HepG2 (cell line): ENCODE measurements around the gene NR3C2. TPM values are rescaled to one million over a fixed set of nuclear protein-coding genes. Genes with fewer than 3 reads are reported as not detected.

ENCODE experiments used
- ATAC-seq: fragments of 200-7000 bp; cut with Tn5 transposase; 3 replicates; pipeline ENCODE4 v1.9.1; 2020; ENCODE audit warnings: mild to moderate bottlenecking, moderate library complexity
- BruUV-seq: library from RNA; stranded (reverse); fragments of 400-500 nt; replicated peaks from 2 replicates; lab custom pipeline; 2021; lab: Mats Ljungman, UMichigan
- CTCF ChIA-PET: fragments of 300-600 bp; formaldehyde crosslinking; extraction: SDS; loops from one replicate; lab custom pipeline; 2021; ENCODE audit warnings: low total read pairs, inconsistent platforms, low intra/inter-chr PET ratio; lab: Yijun Ruan, JAX
- POLR2A ChIA-PET: fragments of 350-600 bp; sonication (Branson Sonifier 250); formaldehyde crosslinking; loops from one replicate; lab custom pipeline; 2020; ENCODE audit warnings: antibody characterized with exemption, inconsistent platforms; lab: Yijun Ruan, JAX
- DNase-seq: peaks from one replicate; pipeline ENCODE4 v3.0.0-alpha.2; 2015; ENCODE audit warnings: low spot score
- FAIRE-seq: peaks from 3 replicates; lab custom pipeline; 2011; peaks lifted over from hg19 to GRCh38; lab: Jason Lieb, UNC
- H2AFZ ChIP-seq: one replicate; pipeline ENCODE4 v1.6.1; 2011; ENCODE audit warnings: low read length, inconsistent platforms
- H3K27ac ChIP-seq: fragments of 300-600 bp; 3 replicates; pipeline ENCODE4 v1.8.0; 2011; ENCODE audit warnings: mixed run types, mild to moderate bottlenecking, mixed read lengths, low read length, inconsistent platforms; ENCODE audit not compliant: insufficient read depth; ENCODE audit errors: extremely low read length
- H3K27me3 ChIP-seq, 2 experiments: fragments of 200-600 bp in 1 of 2; 2 replicates in 1 of 2; 3 replicates in 1 of 2; pipeline versions ENCODE4 v1.6.0 to v1.8.0; 2011; ENCODE audit warnings: low read length in 2 of 2, mild to moderate bottlenecking in 2 of 2, moderate library complexity in 2 of 2, inconsistent platforms in 1 of 2; ENCODE audit not compliant: insufficient read depth in 2 of 2, control insufficient read depth in 1 of 2
- H3K36me3 ChIP-seq, 2 experiments: fragments of 200-600 bp in 1 of 2; replicated peaks in 1 of 2; 2 replicates in 1 of 2; 3 replicates in 1 of 2; pipeline versions ENCODE4 v1.5.1 to v1.8.0; 2011; ENCODE audit warnings: low read length in 2 of 2, inconsistent platforms in 1 of 2; ENCODE audit not compliant: insufficient read depth in 2 of 2, control insufficient read depth in 1 of 2
- H3K4me1 ChIP-seq: 2 replicates; pipeline ENCODE4 v1.5.1; 2012; ENCODE audit warnings: low read length, inconsistent platforms; ENCODE audit not compliant: insufficient read depth
- H3K4me2 ChIP-seq: 2 replicates; pipeline ENCODE4 v1.6.0; 2011; ENCODE audit warnings: low read depth, low read length, inconsistent platforms
- H3K4me3 ChIP-seq, 3 experiments: fragments of 200-600 bp in 1 of 3; sonication (generic), shearing (Covaris generic) in 1 of 3; replicated peaks in 1 of 3; 2 replicates each; pipeline ENCODE4 v1.5.1; 2011 to 2016; ENCODE audit warnings: low read length in 3 of 3, inconsistent platforms in 2 of 3, low read depth in 2 of 3, mild to moderate bottlenecking in 2 of 3, control low read depth in 1 of 3, mixed read lengths in 1 of 3; ENCODE audit not compliant: insufficient read depth in 1 of 3
- H3K79me2 ChIP-seq: one replicate; pipeline ENCODE4 v1.6.1; 2011; ENCODE audit warnings: low read length, inconsistent platforms; ENCODE audit not compliant: insufficient read depth
- H3K9ac ChIP-seq: 2 replicates; pipeline ENCODE4 v1.6.0; 2011; ENCODE audit warnings: mild to moderate bottlenecking, low read depth, low read length, inconsistent platforms; ENCODE audit not compliant: insufficient read depth
- H3K9me3 ChIP-seq: 2 replicates; pipeline ENCODE4 v1.5.1; 2012; ENCODE audit warnings: mild to moderate bottlenecking, low read length
- H4K20me1 ChIP-seq: 2 replicates; pipeline ENCODE4 v1.6.0; 2011; ENCODE audit warnings: inconsistent platforms, mild to moderate bottlenecking, low read length, moderate library complexity; ENCODE audit not compliant: insufficient read depth
- ATF3 ChIP-seq: sonication (generic); formaldehyde crosslinking; IDR thresholded peaks from 2 replicates; pipeline ENCODE4 v1.4.0; 2020; ENCODE audit warnings: missing genetic modification reagents
- CAMTA2 ChIP-seq: sonication (generic); formaldehyde crosslinking; IDR thresholded peaks from 2 replicates; pipeline ENCODE4 v1.4.0; 2020; ENCODE audit warnings: mild to moderate bottlenecking, missing genetic modification reagents, borderline replicate concordance
- FOSL2 ChIP-seq: sonication (generic); formaldehyde crosslinking; IDR thresholded peaks from 2 replicates; pipeline ENCODE4 v1.4.0; 2020; ENCODE audit warnings: missing genetic modification reagents
- FOXA1 ChIP-seq, 2 experiments: fragments of 450-650 bp in 1 of 2; sonication (generic) in 1 of 2; formaldehyde crosslinking in 1 of 2; IDR thresholded peaks; 2 replicates each; pipeline versions ENCODE4 v1.4.0 to v1.6.1; 2016 to 2020; ENCODE audit warnings: missing genetic modification reagents in 1 of 2
- HNF1B ChIP-seq: sonication (generic); formaldehyde crosslinking; IDR thresholded peaks from 2 replicates; pipeline ENCODE4 v1.5.1; 2020; ENCODE audit warnings: mild to moderate bottlenecking, moderate library complexity, missing genetic modification reagents
- HNF4A ChIP-seq: sonication (generic); formaldehyde crosslinking; IDR thresholded peaks from 2 replicates; pipeline ENCODE4 v1.4.0; 2020; ENCODE audit warnings: missing genetic modification reagents
- PHF20 ChIP-seq: sonication (generic); formaldehyde crosslinking; IDR thresholded peaks from 2 replicates; pipeline ENCODE4 v1.5.0; 2020; ENCODE audit warnings: mild to moderate bottlenecking, missing genetic modification reagents
- PITX1 ChIP-seq: sonication (generic); formaldehyde crosslinking; IDR thresholded peaks from 2 replicates; pipeline ENCODE4 v1.5.1; 2020; ENCODE audit warnings: mild to moderate bottlenecking, missing genetic modification reagents
- SMAD3 ChIP-seq: sonication (generic); formaldehyde crosslinking; IDR thresholded peaks from 2 replicates; pipeline ENCODE4 v1.4.0; 2020; ENCODE audit warnings: missing genetic modification reagents
- THAP8 ChIP-seq: sonication (generic); formaldehyde crosslinking; IDR thresholded peaks from 2 replicates; pipeline ENCODE4 v1.5.1; 2020; ENCODE audit warnings: missing genetic modification reagents, mild to moderate bottlenecking, borderline replicate concordance
- ZNF556 ChIP-seq: sonication (generic); formaldehyde crosslinking; IDR thresholded peaks from 2 replicates; pipeline ENCODE4 v1.4.0; 2020; ENCODE audit warnings: mild to moderate bottlenecking, missing genetic modification reagents, borderline replicate concordance
- ZNF558 ChIP-seq: sonication (generic); formaldehyde crosslinking; IDR thresholded peaks from 2 replicates; pipeline ENCODE4 v1.9.0; 2022; ENCODE audit warnings: mild to moderate bottlenecking, missing genetic modification reagents, borderline replicate concordance
- ZNF574 ChIP-seq: sonication (generic); formaldehyde crosslinking; IDR thresholded peaks from 2 replicates; pipeline ENCODE4 v1.4.0; 2020; ENCODE audit warnings: missing genetic modification reagents
- ZNF780A ChIP-seq: sonication (generic); formaldehyde crosslinking; IDR thresholded peaks from 2 replicates; pipeline ENCODE4 v1.8.0; 2022; ENCODE audit warnings: mild to moderate bottlenecking, missing genetic modification reagents, moderate library complexity
- WGBS: methylation state at CpG from one replicate; pipeline ENCODE4 v1.1.6; 2017; ENCODE audit warnings: low lambda C conversion rate; 5-methylcytosine and 5-hydroxymethylcytosine counted together
- in situ Hi-C: cut with HindIII; loops from 2 replicates; pipeline ENCODE4 v1.10.0; 2017; ENCODE audit warnings: low pct_unique_long_range_greater_than_20kb; ENCODE audit not compliant: extremely low pct_ligation_motif_present
- intact Hi-C: fragments of 100-400 bp; cut with micrococcal nuclease; formaldehyde crosslinking; loops from one replicate; pipeline ENCODE4 v1.10.0; 2022; ENCODE audit not compliant: unreplicated experiment
- polyA plus RNA-seq, 8 experiments: library from polyadenylated mRNA; depleted of rRNA in 3 of 8; stranded (reverse) in 7 of 8; unstranded in 1 of 8; fragments of >200 nt; fragmentation: Illumina TruSeq in 4 of 8; extraction: Trizol in 4 of 8; gene quantifications; 2 replicates each; pipeline versions ENCODE4 v1.2.1 to v1.2.3, GENCODE V29; 2011 to 2016; ENCODE audit warnings: low read depth in 4 of 8, missing spikeins in 1 of 8, mixed read lengths in 1 of 8; ENCODE audit not compliant: insufficient read depth in 1 of 8
- total RNA-seq, 5 experiments: library from RNA; depleted of rRNA; stranded (reverse); fragments of >200 nt; fragmentation: Illumina TruSeq; extraction: Trizol; gene quantifications; 2 replicates each; pipeline ENCODE4 v1.2.3, GENCODE V29; 2016; ENCODE audit warnings: low read depth in 1 of 5

NR3C2 gene
- total and polyA plus RNA-seq, 2 of the 13 experiments (the other 11 are each of a cell fraction or from before 2014, with no cell fraction given) = 0.26 to 0.46 TPM

- Histone ChIP-seq H3K27me3 (no peaks in the 10 kb centered on the region), H3K79me2 (no peaks in the 10 kb centered on the region), H4K20me1 (no peaks in the 10 kb centered on the region), H2AFZ (no peak overlapping the region), H3K4me1 (0 out of 2 replicates have a peak, but pooled peaks cover 4% of the 10 kb centered on the region), H3K4me3 (no peak overlapping the region), H3K9ac (no peak overlapping the region), H3K27ac (no peak overlapping the region), H3K4me2 (no peak overlapping the region), H3K36me3 (no peaks in the 10 kb centered on the region), H3K9me3 (no peaks in the 10 kb centered on the region)
- BruUV-seq = no TSS peak
- ATAC-seq (peak; percentile 44; the same call in 1 of the 3 replicates), DNase-seq (no peak), FAIRE-seq (no peak)
- intact Hi-C loops (no loop called here), in situ Hi-C loops (no loop called here)
- ChIA-PET POLR2A (no interaction called here), CTCF (no interaction called here)
- TF ChIP-seq PITX1 (CRISPR knock-in tag) (no peak), CAMTA2 (CRISPR knock-in tag) (no peak), SMAD3 (no peak), HNF4A (CRISPR knock-in tag) (peak; percentile 11; the same call in 1 of the 2 replicates), HNF1B (CRISPR knock-in tag) (no peak), PHF20 (CRISPR knock-in tag) (no peak), FOSL2 (no peak)
- WGBS = under 1% methylated on average over 4 of the region's 4 CpGs
These were observed 188.4 kb downstream of the NR3C2 start for GRCh38 chr4:148253768-148254167.

GRCh38 chr4:148248824-148249223, 193.4 kb downstream of the NR3C2 start:
- H2AFZ ChIP-seq = no peak overlapping the region
- no peaks in the 10 kb centered on the region for H3K79me2 ChIP-seq
- H3K4me2 ChIP-seq = no peak overlapping the region
- intact Hi-C loops = no loop called here
- no peak overlapping the region for H3K4me3 ChIP-seq
- ATAC-seq = no peak
- 0 out of 2 replicates have a peak, but pooled peaks cover under 1% of the 10 kb centered on the region for H3K4me1 ChIP-seq
- no peak overlapping the region for H3K9ac ChIP-seq
- ChIA-PET CTCF (no interaction called here), POLR2A (no interaction called here)
- H3K36me3 ChIP-seq = no peaks in the 10 kb centered on the region
- H4K20me1 ChIP-seq = no peaks in the 10 kb centered on the region
- FAIRE-seq = no peak
- in situ Hi-C loops = no loop called here
- H3K27me3 ChIP-seq = no peaks in the 10 kb centered on the region
- no peak overlapping the region for H3K27ac ChIP-seq
- BruUV-seq = no TSS peak
- 4% methylated on average over 4 of the region's 4 CpGs for WGBS
- DNase-seq = no peak
- H3K9me3 ChIP-seq = no peaks in the 10 kb centered on the region
- TF ChIP-seq ZNF574 (CRISPR knock-in tag) = no peak
- TF ChIP-seq ZNF780A (CRISPR knock-in tag) = no peak
- TF ChIP-seq ZNF556 = no peak
- no peak for TF ChIP-seq FOXA1 (IDR thresholded peaks at IDR 0.05)
- no peak for TF ChIP-seq FOXA1 (CRISPR knock-in tag; IDR thresholded peaks at IDR 0.05)
- TF ChIP-seq ZNF558 (CRISPR knock-in tag) = no peak
- no peak for TF ChIP-seq THAP8 (CRISPR knock-in tag)
- no peak for TF ChIP-seq ATF3 (CRISPR knock-in tag)
